Measurements from ENCODE around the gene VILL. TPM values are rescaled to one million over a fixed set of nuclear protein-coding genes. Genes with fewer than 3 reads are reported as not detected.
A peak's percentile ranks its signal among the peaks of the same experiment; 100 is the strongest.

The VILL gene
- 5.0 and 5.3 TPM in 2 replicates for total RNA-seq (2014; rRNA removed; shearing (Covaris generic))

DNA sequence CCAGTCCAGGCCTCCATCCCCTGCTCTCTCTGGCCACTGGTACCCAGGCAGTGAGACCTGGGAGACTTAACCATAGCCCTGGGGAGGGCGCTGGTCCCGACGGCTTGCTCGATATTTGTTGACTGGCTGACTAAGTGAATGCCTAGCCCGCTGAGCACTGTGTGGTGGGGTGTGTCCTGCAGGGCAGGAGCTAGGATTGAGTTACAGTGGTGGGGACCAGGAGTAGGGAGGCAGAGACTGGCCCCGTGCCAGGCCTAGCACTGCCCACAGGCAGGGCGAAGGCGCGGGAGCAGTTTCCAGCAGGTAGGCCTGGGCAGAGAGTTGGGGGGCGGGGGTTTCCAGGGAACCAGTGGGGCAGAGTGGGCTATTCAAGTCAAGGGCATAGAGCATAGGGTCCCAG is at the start of gene VILL:
TSS of gene VILL (plus strand) at position 260 of the 400 bp plus-strand sequence. CDS start 2,887 bp downstream, outside the sequence.
- Histone ChIP-seq H3K4me3 (ENCODE audit: insufficient read depth, low read depth, low read length) (peak within 1 kb of the TSS; percentile 20; the same call in 1 of the 2 replicates), H3K27me3 (ENCODE audit: control insufficient read depth, insufficient read depth, low read length) (0 out of 2 replicates have a peak, but pooled peaks cover 4% of the 10 kb centered on the region), H3K36me3 (replicated peaks; ENCODE audit: control insufficient read depth, insufficient read depth, low read length) (no peaks in the 10 kb centered on the region)
- DNase-seq = peak; percentile 60

DNA sequence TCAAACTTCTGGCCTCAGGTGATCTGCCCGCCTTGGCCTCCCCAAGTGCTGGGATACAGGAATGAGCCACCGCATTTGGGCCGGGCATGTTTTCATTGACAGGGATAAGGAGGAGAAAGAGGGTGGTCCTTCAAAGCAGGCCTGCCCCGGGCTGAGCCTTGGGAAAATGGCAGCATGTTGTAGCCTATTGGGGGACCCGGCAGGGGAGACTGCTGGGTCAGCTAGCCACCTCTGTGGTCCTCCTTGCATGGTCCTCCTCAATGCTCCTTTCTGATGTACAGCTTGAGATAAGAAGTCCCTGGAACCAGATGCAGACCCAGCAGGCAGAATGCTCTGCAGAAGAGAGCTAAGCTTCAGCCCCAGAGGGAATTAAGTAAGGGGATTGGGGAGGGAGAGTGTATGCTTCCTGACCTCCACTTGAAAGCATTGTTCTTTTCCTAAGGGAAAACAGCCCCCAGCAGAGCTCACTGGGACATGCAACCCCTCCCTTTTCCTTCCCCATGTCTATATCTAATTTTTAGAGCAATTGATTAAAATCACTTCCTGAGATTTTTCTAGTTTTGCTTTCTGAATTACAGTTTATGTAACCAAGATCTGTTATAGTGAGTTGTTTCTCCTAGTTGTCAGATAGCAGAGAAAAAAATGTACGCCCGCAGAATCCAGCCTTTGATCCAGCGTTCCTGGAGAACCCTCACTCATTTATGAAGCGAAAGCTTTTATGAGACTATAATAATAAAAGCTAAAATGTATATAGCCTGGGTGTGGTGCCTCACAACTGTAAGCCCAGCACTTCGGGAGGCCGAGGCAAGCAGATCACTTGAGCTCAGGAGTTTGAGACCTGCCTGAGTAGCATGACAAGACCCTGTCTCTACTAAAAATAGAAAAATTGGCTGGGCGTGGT is 48.7 kb upstream of the VILL start:
- H3K36me3 ChIP-seq (replicated peaks; ENCODE audit: control insufficient read depth, insufficient read depth, low read length) = no peaks in the 10 kb centered on the region
- H3K4me3 ChIP-seq (ENCODE audit: insufficient read depth, low read depth, low read length) = no peak overlapping the region
- no peak for DNase-seq
- H3K27me3 ChIP-seq (ENCODE audit: control insufficient read depth, insufficient read depth, low read length) = no peaks in the 10 kb centered on the region

DNA sequence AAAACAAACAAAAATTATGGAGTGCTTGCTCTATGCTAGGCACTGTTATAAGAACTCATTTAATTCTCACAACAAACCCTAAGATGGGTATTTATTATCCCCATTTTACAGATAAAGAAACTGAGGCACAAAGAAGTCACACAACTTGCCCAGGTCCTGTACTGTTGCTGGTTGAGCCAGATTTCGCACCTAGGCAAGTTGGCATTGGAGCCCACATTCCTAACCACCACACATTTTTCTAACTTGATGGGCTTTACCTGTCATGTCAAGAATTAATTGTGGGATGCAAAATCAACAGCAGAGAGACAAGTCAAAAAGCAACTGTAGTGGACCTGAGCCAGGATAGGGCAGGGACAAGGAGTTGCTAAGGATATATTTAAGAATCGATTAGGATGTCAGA is 47.9 kb upstream of the VILL start:
- H3K4me3 ChIP-seq (ENCODE audit: insufficient read depth, low read depth, low read length) = no peak overlapping the region
- no peak for DNase-seq

DNA sequence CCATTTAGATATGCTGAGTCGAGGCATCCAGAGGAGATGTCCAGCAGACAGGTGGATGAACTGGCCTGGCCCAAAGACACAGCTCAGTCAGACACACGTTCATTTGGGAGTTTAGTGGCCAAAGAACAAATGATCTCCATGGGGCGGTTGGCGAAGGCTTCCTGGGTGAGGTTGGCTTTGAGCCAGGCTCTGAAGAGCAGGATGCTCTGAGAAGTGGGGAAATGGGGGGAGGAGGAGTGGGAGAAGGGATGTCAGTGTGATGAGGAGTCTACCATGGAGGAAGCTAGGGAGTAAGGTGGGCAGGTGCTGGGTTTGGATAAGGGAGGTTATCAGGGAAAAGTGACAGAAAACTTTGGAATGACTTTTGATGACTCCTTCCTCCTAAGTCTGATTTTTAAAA is 47.5 kb upstream of the VILL start:
- no peaks in the 10 kb centered on the region for H3K36me3 ChIP-seq (replicated peaks; ENCODE audit: control insufficient read depth, insufficient read depth, low read length)
- DNase-seq = no peak
- no peak overlapping the region for H3K4me3 ChIP-seq (ENCODE audit: insufficient read depth, low read depth, low read length)
- H3K27me3 ChIP-seq (ENCODE audit: control insufficient read depth, insufficient read depth, low read length) = no peaks in the 10 kb centered on the region

More for the DNA sequence above, 47.9 kb upstream of the VILL start:
- H3K27me3 ChIP-seq (ENCODE audit: control insufficient read depth, insufficient read depth, low read length) = no peaks in the 10 kb centered on the region
- no peaks in the 10 kb centered on the region for H3K36me3 ChIP-seq (replicated peaks; ENCODE audit: control insufficient read depth, insufficient read depth, low read length)

DNA sequence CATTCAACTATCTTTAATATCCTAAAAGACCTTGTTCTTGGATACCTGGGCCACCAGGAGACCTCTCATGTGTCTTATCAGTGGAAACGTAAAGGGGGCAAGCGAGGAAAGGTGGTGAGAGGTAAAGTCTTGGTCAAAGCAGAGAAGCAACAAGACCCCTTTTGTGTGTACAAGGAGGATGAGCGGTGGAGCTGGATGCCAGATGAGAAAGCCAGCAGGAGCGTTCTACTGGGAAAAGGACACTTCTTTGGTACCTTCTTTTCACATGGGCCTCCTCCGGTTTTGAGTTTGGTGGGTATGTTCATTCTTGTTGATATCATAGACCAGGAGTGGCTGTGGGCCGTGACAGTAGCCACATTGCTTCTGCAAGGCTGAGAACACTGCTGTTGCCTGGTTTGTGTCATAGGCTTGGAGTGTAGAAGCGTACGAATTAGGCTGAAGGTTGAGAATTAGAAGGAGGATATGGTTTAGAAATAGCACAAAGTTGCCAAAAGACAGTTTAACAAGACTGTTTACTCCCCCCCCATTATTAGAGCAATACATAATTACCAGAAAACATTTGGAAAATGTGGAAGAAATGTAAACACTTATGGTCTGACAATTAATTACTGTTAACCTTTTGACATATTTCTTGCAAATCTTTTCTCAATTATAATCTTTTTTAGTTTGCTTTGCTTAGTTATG is 46.8 kb upstream of the VILL start:
- no peak for DNase-seq
- Histone ChIP-seq H3K36me3 (replicated peaks; ENCODE audit: control insufficient read depth, insufficient read depth, low read length) (no peaks in the 10 kb centered on the region), H3K27me3 (ENCODE audit: control insufficient read depth, insufficient read depth, low read length) (no peaks in the 10 kb centered on the region), H3K4me3 (ENCODE audit: insufficient read depth, low read depth, low read length) (no peak overlapping the region)

DNA sequence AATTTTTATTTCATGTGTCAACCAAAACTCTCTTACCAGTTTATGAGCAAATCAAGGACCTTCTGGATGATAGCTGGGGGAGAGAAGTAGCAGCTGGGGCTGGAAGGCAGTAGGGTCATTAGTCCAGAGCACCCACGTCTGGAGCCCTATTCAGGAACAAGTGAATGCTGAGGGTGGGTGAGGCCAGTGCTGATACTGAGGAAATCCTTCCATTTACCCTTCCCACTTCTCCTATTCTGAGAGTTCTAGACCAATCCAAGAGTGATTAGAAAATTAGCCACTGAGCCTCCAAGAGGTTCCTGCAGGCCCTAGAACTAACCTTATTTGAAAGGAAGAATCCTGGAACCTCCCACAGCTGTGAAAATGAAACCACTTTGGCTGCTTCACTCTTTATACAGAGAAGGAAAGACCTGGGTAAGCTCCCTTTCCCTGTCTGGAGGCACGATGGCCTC is 46.2 kb upstream of the VILL start:
- Histone ChIP-seq H3K4me3 (ENCODE audit: insufficient read depth, low read depth, low read length) (no peak overlapping the region), H3K36me3 (replicated peaks; ENCODE audit: control insufficient read depth, insufficient read depth, low read length) (no peaks in the 10 kb centered on the region), H3K27me3 (ENCODE audit: control insufficient read depth, insufficient read depth, low read length) (no peaks in the 10 kb centered on the region)
- DNase-seq = no peak

DNA sequence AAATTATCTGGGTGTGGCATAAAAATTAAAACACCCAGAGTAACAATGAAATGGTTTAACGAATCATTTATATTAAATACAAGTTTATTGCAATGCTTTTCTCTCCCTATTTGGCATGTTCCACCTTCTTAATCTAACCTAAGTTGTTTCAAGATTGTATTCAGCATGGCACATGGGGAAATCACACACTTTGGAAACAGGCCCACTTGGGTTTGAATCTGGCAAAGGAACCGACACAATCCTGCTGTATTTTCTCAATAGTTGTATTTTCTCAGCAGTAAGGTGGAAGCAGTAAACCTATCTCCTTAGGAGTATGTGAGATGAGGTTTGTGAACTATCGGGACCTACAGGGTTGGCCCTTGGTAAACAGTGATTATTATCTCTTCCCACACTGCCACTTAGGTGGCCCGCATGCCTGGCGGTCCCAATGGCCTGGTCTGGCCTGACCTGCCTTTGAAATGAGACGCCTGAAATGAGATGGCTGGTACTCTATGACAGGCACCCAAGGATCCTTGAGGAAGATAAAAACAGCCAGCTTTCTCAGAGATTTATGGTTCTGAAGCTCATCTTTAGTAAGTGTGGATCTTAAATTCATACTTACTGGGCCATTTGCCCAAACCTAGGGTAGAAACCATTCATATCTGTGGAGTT is 45.3 kb upstream of the VILL start:
- H3K36me3 ChIP-seq (replicated peaks; ENCODE audit: control insufficient read depth, insufficient read depth, low read length) = no peaks in the 10 kb centered on the region; the same call in 1 of the 2 replicates
- DNase-seq = no peak

DNA sequence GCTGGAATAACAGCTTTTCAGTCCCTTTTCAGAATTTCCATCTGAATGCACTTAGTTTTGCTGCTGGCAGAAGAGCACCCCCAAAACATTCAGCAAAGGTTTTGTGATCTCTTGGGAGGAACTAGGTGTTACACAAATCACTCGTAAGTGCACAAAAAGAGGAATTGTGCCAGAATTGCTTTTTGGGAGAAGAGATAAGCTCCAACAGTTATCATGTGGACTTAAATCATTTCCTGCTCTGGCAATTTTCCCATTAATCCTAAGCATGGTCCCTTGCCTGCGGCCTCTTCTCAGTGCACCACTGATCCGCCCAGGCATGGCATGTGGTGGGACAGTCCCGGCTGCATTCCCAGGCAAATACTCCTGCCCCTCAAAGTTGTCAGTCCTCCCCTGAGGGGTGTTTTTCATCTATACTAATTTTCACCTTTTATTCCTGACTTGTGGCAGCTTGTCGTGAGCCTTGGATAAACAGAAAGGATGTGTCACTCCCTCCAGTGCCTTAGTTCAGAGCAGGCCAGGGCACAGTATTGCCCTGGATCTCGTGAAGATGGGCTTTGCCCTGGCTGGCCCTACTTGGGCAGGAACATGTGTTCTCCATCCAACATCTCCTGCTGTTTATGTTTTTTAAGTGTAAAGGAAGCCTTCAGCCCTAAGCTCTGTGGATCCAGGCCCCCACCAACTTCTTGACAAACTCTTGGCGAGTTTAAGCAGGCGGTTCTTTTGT is 44.6 kb upstream of the VILL start:
- Histone ChIP-seq H3K4me3 (ENCODE audit: insufficient read depth, low read depth, low read length) (no peak overlapping the region), H3K36me3 (replicated peaks; ENCODE audit: control insufficient read depth, insufficient read depth, low read length) (no peaks in the 10 kb centered on the region; the same call in 1 of the 2 replicates), H3K27me3 (ENCODE audit: control insufficient read depth, insufficient read depth, low read length) (no peaks in the 10 kb centered on the region)
- DNase-seq = no peak

More for the DNA sequence above, 45.3 kb upstream of the VILL start:
- Histone ChIP-seq H3K4me3 (ENCODE audit: insufficient read depth, low read depth, low read length) (no peak overlapping the region), H3K27me3 (ENCODE audit: control insufficient read depth, insufficient read depth, low read length) (no peaks in the 10 kb centered on the region)

DNA sequence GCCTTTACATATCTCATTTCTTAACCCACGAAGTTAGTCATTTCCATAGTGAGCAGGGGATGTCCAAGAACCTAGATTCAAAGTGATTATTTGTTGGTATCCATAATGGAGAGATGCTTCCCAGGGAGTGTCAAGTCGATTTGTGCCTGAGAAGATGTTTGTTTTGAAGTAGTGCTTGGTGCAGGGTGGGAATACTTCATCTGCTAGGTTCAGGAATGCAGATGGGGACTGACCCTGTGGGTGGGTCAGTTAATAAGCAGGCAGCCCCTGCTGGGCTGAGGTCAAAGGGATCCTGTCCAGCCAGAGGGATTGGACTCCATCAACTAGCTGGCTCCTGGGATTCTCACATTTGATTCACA is 44.1 kb upstream of the VILL start:
- DNase-seq = no peak
- Histone ChIP-seq H3K4me3 (ENCODE audit: insufficient read depth, low read depth, low read length) (no peak overlapping the region), H3K36me3 (replicated peaks; ENCODE audit: control insufficient read depth, insufficient read depth, low read length) (no peaks in the 10 kb centered on the region; the same call in 1 of the 2 replicates), H3K27me3 (ENCODE audit: control insufficient read depth, insufficient read depth, low read length) (no peaks in the 10 kb centered on the region)

DNA sequence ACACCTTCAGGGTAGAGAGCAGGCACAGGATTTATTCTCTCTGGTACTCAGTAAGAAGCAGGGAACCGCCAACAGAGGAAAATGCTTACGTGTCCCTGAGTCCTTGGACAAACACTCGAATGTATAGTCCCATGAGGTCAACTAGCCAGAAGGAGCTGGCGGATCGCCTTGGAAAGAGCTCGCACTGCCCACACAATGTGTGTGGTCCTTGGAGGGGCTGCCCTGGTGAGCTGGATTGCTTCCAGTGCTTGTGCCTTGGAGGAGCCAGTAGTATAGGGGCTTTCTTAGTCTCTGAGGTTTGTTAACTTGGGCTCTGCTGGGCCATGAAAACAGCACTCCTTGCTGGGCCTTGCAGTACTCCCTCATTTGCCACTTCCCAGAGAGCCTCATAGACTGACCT is 40.7 kb upstream of the VILL start:
- H3K36me3 ChIP-seq (replicated peaks; ENCODE audit: control insufficient read depth, insufficient read depth, low read length) = peaks cover 2% of the 10 kb centered on the region; the same call in 1 of the 2 replicates
- H3K4me3 ChIP-seq (ENCODE audit: insufficient read depth, low read depth, low read length) = no peak overlapping the region
- H3K27me3 ChIP-seq (ENCODE audit: control insufficient read depth, insufficient read depth, low read length) = no peaks in the 10 kb centered on the region
- DNase-seq = no peak

DNA sequence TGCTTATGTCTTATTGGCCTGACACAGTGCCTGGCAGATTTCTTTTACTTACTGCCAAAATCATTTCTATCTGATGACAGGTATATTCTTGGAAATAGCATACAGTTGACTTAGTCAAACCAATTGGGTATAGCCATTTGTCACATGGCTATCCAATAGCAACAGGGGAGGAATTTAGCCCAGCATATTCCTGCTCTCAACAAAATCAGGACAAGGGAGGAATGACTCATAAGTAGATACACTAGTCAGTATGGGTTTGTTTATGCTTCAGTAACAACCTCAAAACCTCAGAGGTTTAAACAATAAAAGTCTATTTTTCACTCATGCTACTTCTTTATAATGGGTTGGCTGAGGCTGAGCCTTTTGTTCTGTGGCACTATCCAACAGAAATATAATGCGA is 38.0 kb upstream of the VILL start:
- Histone ChIP-seq H3K4me3 (ENCODE audit: insufficient read depth, low read depth, low read length) (no peak overlapping the region), H3K36me3 (replicated peaks; ENCODE audit: control insufficient read depth, insufficient read depth, low read length) (peaks cover 2% of the 10 kb centered on the region; the same call in 1 of the 2 replicates), H3K27me3 (ENCODE audit: control insufficient read depth, insufficient read depth, low read length) (no peaks in the 10 kb centered on the region)
- no peak for DNase-seq

DNA sequence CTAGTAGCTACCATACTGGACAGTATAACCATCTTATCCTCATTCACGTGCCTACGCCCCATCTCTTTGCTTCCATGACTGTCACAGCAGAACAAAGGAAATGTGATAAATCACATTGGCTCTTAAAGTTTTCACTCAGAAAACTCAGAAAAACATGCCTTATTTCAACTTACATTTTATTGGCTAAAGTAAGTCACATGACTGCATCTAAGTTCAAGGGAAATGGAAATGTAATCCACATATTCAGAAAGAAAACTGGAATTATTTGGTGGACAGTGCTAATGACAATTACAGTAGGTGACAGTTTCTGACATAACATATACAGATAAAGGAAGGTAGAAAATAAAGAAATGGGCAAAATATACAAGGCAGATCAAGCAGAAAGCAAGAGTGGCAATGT is 37.4 kb upstream of the VILL start:
- Histone ChIP-seq H3K4me3 (ENCODE audit: insufficient read depth, low read depth, low read length) (no peak overlapping the region), H3K27me3 (ENCODE audit: control insufficient read depth, insufficient read depth, low read length) (no peaks in the 10 kb centered on the region), H3K36me3 (replicated peaks; ENCODE audit: control insufficient read depth, insufficient read depth, low read length) (peaks cover 2% of the 10 kb centered on the region; the same call in 1 of the 2 replicates)
- no peak for DNase-seq

DNA sequence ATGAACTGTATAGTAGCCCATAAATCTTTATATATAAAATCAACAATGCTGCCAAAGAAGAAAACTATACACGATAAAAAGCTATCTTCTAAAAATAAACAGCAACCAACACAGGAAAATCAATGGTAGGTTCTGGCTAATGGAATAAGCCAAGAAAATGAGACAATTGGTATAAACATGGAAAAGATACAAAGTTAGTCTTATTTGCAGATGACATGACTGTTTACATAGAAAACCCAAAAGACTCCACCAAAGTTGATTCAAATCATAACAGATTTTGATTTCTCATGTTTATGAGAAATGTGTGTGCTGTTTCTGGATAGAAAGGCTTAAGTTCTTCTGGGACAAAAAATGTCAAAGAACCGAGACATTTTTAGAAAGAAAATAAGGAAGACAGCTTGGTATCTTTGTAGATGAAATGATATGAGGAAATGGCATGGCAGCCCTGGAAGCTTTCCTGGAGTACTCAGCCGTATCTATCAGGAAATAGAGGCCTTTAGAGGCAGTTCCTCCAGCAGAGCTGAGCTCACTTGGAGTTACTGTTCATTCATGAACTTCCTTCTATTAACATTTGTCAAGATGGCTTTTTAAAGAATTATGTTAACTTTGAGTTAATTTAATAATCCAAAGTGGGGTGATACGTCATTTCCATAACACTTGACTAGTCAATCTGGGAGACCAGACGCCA is 36.7 kb upstream of the VILL start:
- Histone ChIP-seq H3K4me3 (ENCODE audit: insufficient read depth, low read depth, low read length) (no peak overlapping the region), H3K27me3 (ENCODE audit: control insufficient read depth, insufficient read depth, low read length) (no peaks in the 10 kb centered on the region), H3K36me3 (replicated peaks; ENCODE audit: control insufficient read depth, insufficient read depth, low read length) (peaks cover 2% of the 10 kb centered on the region; the same call in 1 of the 2 replicates)
- no peak for DNase-seq

Data from H7 (cell line).